NOMO-1 treated with dmso at 0.1 percent for 144 hours (cell line): Measurements from ENCODE around the gene TSPAN33.
"Not testable (repeated sequence)": the region's sequence is repeated elsewhere in the genome, so short reads cannot be mapped to it uniquely, and the experiment has no call there.

Experiments used
- DNase-seq: peaks from one replicate; lab custom pipeline; 2025; ENCODE audit not compliant: unreplicated experiment; lab: John Stamatoyannopoulos, UW

The TSPAN33 gene

DNA sequence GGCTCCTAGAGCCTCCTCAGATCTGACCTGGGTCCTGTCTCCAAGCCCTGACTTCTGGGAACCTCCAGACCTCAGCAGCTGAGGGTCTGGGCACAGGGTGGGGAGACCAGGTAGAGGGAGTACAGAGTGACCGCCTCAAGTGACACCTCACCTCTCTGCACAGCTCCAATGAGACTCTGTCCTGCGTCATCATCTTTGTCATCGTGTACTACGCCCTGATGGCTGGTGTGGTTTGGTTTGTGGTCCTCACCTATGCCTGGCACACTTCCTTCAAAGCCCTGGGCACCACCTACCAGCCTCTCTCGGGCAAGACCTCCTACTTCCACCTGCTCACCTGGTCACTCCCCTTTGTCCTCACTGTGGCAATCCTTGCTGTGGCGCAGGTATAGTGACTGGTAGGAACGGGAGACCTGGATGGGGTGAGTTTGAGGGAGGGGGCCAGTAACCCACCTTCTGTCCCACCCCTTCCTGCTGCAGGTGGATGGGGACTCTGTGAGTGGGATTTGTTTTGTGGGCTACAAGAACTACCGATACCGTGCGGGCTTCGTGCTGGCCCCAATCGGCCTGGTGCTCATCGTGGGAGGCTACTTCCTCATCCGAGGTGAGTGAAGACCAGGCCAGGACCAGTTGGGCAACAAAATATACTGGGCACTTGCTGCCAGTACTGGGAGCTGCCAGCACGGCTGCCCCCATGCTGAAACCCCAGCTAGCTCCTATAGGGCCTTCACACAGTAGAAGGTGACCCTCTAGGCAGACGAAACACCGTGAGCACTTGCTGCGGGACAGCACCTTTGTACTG is 61.7 kb downstream of the TSPAN33 start:
- no peak for DNase-seq

DNA sequence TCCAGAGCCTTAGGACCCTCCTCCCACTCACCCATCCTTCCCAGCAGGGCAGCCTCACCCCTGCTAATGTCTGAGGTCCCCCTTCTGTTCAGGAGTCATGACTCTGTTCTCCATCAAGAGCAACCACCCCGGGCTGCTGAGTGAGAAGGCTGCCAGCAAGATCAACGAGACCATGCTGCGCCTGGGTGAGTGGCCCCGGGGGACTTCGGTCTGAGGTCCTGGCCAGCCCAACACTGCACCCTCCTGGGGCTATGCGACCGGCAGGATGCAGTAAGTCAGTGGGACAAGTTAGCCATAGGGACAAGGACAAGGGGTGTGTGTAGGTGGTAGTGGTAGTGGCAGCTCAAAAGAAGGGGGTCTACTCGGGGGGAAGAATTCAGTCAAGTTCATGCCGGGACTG is 64.2 kb downstream of the TSPAN33 start:
- DNase-seq = no peak

DNA sequence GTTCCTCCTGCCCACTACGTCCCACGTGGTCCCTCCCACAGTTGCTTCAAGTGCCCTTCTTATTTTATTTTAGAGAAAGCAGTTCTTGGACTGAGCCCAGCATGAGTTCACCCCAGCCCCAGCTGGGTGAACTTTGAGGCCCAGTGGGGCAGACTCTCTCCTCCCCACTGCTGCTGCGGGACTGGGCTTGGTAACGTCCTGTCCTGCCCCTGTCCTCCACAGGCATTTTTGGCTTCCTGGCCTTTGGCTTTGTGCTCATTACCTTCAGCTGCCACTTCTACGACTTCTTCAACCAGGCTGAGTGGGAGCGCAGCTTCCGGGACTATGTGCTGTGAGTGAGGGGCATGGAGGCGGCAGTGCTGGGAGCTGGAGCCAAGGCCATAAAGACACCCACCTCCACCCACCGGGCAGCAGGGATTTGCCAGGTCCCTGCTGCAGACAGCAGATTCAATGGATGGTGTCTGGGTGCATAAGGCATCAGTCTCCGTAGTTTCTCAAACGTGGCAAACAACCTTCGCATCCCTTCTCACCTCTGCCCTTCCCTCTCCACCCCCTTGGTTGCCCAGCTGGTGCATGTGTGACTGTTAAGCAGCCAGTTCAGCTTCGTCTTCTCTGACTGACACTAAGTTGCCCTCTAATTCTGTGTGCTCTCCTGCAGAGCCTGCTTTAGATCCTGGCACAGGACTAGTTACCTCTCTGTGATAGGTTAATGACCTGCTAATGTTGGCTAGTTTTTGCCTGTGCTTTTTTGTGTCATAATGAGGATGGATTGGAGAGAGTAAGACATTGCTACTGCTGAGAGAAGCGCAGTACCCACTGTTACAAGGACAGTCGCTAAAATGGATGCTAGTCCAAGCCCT is 64.8 kb downstream of the TSPAN33 start:
- DNase-seq = no peak

DNA sequence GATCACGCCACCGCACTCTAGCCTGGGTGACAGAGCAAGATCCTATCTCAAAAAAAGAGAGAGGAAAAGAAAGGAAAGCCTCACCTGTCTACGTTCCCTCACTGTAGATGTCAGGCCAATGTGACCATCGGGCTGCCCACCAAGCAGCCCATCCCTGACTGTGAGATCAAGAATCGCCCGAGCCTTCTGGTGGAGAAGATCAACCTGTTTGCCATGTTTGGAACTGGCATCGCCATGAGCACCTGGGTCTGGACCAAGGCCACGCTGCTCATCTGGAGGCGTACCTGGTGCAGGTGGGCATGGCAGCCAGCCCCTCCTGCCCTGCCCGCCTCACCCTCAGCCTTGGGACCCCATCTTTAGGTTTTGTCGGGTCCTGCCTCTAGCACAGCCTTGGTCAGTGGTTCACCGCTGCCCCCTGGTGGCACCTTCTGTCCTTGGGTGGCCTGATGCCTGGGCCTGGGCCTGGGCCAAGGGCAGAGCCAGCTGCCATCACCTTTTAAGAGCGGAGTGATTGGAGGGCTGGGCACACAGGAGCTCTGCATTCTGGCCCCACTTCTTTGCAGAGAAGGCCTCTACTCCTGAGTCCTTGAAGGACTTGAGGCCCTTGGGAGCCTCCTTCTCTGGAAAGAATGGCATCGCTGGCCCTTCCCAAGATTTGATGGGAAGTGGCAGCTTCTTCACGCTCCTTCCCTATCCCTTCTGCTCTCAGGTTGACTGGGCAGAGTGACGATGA is 65.9 kb downstream of the TSPAN33 start:
- peak; percentile 1 for DNase-seq

DNA sequence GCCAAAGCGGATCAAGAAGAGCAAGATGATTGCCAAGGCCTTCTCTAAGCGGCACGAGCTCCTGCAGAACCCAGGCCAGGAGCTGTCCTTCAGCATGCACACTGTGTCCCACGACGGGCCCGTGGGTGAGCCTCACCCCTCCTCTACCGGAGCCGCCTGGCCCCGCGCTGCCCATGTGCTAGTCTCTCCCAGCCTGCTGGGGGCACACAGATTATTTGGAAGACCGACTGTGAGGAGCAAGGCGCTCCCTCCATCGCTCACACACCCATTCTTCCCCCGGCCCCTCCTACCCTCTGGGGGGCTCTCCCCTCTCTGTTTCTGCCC is 66.4 kb downstream of the TSPAN33 start:
- DNase-seq = no peak

DNA sequence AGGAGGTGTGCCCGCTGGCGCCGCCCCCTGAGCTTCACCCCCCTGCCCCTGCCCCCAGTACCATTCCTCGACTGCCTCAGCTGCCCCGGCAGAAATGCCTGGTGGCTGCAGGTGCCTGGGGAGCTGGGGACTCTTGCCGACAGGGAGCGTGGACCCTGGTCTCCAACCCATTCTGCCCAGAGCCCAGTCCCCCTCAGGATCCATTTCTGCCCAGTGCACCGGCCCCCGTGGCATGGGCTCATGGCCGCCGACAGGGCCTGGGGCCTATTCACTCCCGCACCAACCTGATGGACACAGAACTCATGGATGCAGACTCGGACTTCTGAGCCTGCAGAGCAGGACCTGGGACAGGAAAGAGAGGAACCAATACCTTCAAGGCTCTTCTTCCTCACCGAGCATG is 67.6 kb downstream of the TSPAN33 start:
- no peak for DNase-seq

DNA sequence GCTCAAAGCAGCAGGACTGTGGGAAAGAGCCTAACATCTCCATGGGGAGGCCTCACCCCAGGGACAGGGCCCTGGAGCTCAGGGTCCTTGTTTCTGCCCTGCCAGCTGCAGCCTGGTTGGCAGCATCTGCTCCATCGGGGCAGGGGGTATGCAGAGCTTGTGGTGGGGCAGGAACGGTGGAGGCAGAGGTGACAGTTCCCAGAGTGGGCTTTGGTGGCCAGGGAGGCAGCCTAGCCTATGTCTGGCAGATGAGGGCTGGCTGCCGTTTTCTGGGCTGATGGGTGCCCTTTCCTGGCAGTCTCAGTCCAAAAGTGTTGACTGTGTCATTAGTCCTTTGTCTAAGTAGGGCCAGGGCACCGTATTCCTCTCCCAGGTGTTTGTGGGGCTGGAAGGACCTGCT is 68.1 kb downstream of the TSPAN33 start:
- no peak for DNase-seq

DNA sequence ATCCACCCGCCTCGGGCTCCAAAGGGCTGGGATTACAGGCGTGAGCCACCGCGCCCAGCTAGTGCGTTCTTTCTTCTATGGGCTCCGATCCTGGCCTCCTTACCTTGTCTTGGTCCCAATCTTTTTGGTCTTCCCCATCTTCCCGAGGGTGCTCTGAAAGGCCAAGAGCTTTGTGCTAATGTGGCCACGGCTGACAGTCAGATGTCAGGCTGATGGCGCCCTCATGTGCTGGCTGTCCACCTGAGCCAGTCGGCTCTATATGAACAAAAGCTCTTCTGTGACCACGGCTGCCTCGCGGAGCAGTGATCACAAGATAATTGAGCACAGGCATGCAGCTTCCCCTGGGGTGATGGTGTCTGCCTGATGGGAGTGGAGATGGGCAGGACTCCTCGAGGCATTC is 69.3 kb downstream of the TSPAN33 start:
- peak; percentile 8 for DNase-seq

DNA sequence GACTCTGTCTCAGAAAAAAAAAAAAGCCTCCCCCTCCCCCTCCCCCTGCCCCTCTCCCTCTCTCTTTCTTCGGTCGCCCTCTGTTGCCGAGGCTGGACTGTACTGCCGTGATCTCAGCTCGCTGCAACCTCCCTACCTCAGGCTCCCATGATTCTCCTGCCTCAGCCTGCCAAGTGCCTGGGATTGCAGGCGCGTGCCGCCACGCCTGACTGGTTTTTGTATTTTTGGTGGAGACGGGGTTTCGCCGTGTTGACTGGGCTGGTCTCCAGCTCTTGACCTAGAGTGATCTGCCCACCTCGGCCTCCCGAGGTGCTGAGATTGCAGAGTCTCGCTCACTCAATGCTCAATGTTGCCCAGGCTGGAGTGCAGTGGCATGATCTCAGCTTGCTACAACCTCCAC is 71.2 kb downstream of the TSPAN33 start:
- DNase-seq = not testable (repeated sequence)

DNA sequence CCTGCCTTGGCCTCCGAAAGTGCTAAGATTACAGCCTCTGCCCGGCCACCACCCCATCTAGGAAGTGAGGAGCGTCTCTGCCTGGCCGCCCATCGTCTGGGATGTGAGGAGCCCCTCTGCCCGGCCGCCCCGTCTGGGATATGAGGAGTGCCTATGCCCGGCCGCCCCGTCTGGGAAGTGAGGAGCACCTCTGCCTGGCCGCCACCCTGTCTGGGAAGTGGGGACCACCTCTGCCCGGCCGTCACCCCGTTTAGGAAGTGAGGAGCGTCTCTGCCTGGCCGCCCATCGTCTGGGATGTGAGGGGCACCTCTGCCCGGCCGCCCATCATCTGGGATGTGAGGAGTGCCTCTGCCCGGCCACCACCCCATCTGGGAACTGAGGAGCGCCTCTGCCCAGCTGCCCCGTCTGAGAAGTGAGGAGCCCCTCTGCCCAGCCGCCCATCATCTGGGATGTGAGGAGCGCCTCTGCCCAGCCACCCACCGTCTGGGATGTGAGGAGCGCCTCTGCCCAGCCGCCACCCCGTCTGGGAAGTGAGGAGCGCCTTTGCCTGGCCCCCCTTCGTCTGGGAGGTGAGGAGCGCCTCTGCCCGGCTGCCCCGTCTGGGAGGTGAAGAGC is 71.7 kb downstream of the TSPAN33 start:
- DNase-seq = not testable (repeated sequence)

DNA sequence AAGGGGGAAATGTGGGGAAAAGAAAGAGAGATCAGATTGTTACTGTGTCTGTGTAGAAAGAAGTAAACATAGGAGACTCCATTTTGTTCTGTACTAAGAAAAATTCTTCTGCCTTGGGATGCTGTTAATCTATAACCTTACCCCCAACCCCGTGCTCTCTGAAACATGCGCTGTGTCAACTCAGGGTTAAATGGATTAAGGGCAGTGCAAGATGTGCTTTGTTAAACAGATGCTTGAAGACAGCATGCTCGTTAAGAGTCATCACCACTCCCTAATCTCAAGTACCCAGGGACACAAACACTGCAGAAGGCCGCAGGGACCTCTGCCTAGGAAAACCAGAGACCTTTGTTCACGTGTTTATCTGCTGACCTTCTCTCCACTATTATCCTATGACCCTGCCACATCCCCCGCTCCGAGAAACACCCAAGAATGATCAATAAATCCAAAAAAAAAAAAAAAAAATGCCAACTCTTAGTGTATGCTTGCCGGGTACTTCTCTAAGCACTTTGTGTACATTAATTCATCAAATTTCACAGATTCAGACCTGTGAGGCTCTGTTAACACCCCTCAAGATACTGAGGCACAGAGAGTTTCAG is 72.4 kb downstream of the TSPAN33 start:
- not testable (repeated sequence) for DNase-seq

DNA sequence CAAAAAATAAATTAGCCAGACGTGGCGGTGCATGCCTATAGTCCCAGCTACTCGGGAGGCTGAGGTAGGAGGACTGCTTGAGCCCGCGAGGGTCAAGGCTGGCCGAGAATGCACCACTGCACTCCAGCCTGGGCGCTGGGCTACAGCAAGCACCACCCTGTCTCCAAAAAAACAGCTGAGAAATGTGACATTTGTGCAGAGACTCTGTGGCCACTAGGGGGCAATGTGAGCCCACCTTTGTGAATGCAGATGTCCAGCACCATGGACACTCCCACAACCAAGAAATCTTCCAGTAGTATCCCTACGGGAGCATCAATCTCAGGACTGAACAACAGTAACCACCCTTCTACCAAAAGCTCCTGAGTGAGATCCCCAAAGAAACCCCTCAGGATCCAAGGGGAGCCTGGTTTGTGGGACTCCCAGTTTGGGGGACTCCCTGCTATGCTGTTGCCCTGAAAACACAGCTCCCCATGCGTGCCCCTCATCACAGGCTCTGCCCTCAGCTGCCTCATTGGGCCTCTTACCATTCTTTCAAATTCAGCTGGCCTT is 74.1 kb downstream of the TSPAN33 start:
- peak; percentile 1 for DNase-seq

DNA sequence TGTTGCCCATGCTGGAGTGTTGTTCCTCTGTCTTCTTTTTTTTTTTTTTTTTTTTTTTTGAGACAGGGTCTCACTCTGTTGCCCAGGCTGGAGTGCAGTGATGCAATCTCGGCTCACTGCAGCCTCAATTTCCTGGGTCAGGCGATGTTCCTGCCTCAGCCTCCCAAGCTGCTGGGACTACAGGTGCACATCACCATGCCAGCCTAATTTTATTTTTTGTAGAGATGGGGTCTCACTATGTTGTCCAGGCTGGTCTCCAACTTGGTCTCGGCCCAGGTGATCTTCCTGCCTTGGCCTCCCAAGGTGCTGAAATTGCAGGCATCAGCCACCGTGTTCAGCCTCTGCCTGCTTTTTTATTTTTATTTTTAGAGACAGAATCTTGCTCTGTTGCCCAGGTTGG is 74.7 kb downstream of the TSPAN33 start:
- DNase-seq = not testable (repeated sequence)
